HepG2 (cell line): Measurements from ENCODE around the gene DIP2C. TPM values are rescaled to one million over a fixed set of nuclear protein-coding genes. Genes with fewer than 3 reads are reported as not detected.

Source experiments
- ATAC-seq: fragments of 200-7000 bp; cut with Tn5 transposase; 3 replicates; pipeline ENCODE4 v1.9.1; 2020; ENCODE audit warnings: mild to moderate bottlenecking, moderate library complexity
- BruUV-seq: library from RNA; stranded (reverse); fragments of 400-500 nt; replicated peaks from 2 replicates; lab custom pipeline; 2021; lab: Mats Ljungman, UMichigan
- CTCF ChIA-PET: fragments of 300-600 bp; formaldehyde crosslinking; extraction: SDS; loops from one replicate; lab custom pipeline; 2021; ENCODE audit warnings: low total read pairs, inconsistent platforms, low intra/inter-chr PET ratio; lab: Yijun Ruan, JAX
- POLR2A ChIA-PET: fragments of 350-600 bp; sonication (Branson Sonifier 250); formaldehyde crosslinking; loops from one replicate; lab custom pipeline; 2020; ENCODE audit warnings: antibody characterized with exemption, inconsistent platforms; lab: Yijun Ruan, JAX
- DNase-seq: peaks from one replicate; pipeline ENCODE4 v3.0.0-alpha.2; 2015; ENCODE audit warnings: low spot score
- FAIRE-seq: peaks from 3 replicates; lab custom pipeline; 2011; peaks lifted over from hg19 to GRCh38; lab: Jason Lieb, UNC
- H2AFZ ChIP-seq: one replicate; pipeline ENCODE4 v1.6.1; 2011; ENCODE audit warnings: low read length, inconsistent platforms
- H3K27ac ChIP-seq: fragments of 300-600 bp; 3 replicates; pipeline ENCODE4 v1.8.0; 2011; ENCODE audit warnings: mixed run types, mild to moderate bottlenecking, mixed read lengths, low read length, inconsistent platforms; ENCODE audit not compliant: insufficient read depth; ENCODE audit errors: extremely low read length
- H3K27me3 ChIP-seq, 2 experiments: fragments of 200-600 bp in 1 of 2; 2 replicates in 1 of 2; 3 replicates in 1 of 2; pipeline versions ENCODE4 v1.6.0 to v1.8.0; 2011; ENCODE audit warnings: low read length in 2 of 2, mild to moderate bottlenecking in 2 of 2, moderate library complexity in 2 of 2, inconsistent platforms in 1 of 2; ENCODE audit not compliant: insufficient read depth in 2 of 2, control insufficient read depth in 1 of 2
- H3K36me3 ChIP-seq, 2 experiments: fragments of 200-600 bp in 1 of 2; replicated peaks in 1 of 2; 2 replicates in 1 of 2; 3 replicates in 1 of 2; pipeline versions ENCODE4 v1.5.1 to v1.8.0; 2011; ENCODE audit warnings: low read length in 2 of 2, inconsistent platforms in 1 of 2; ENCODE audit not compliant: insufficient read depth in 2 of 2, control insufficient read depth in 1 of 2
- H3K4me1 ChIP-seq: 2 replicates; pipeline ENCODE4 v1.5.1; 2012; ENCODE audit warnings: low read length, inconsistent platforms; ENCODE audit not compliant: insufficient read depth
- H3K4me2 ChIP-seq: 2 replicates; pipeline ENCODE4 v1.6.0; 2011; ENCODE audit warnings: low read depth, low read length, inconsistent platforms
- H3K4me3 ChIP-seq, 3 experiments: fragments of 200-600 bp in 1 of 3; sonication (generic), shearing (Covaris generic) in 1 of 3; replicated peaks in 1 of 3; 2 replicates each; pipeline ENCODE4 v1.5.1; 2011 to 2016; ENCODE audit warnings: low read length in 3 of 3, inconsistent platforms in 2 of 3, low read depth in 2 of 3, mild to moderate bottlenecking in 2 of 3, control low read depth in 1 of 3, mixed read lengths in 1 of 3; ENCODE audit not compliant: insufficient read depth in 1 of 3
- H3K79me2 ChIP-seq: one replicate; pipeline ENCODE4 v1.6.1; 2011; ENCODE audit warnings: low read length, inconsistent platforms; ENCODE audit not compliant: insufficient read depth
- H3K9ac ChIP-seq: 2 replicates; pipeline ENCODE4 v1.6.0; 2011; ENCODE audit warnings: mild to moderate bottlenecking, low read depth, low read length, inconsistent platforms; ENCODE audit not compliant: insufficient read depth
- H3K9me3 ChIP-seq: 2 replicates; pipeline ENCODE4 v1.5.1; 2012; ENCODE audit warnings: mild to moderate bottlenecking, low read length
- H4K20me1 ChIP-seq: 2 replicates; pipeline ENCODE4 v1.6.0; 2011; ENCODE audit warnings: inconsistent platforms, mild to moderate bottlenecking, low read length, moderate library complexity; ENCODE audit not compliant: insufficient read depth
- FOSL1 ChIP-seq: sonication (generic); formaldehyde crosslinking; IDR thresholded peaks from 2 replicates; pipeline ENCODE4 v1.9.0; 2021; ENCODE audit warnings: missing genetic modification reagents, borderline replicate concordance
- GLI4 ChIP-seq: sonication (generic); formaldehyde crosslinking; IDR thresholded peaks from 2 replicates; pipeline ENCODE4 v1.5.1; 2020; ENCODE audit warnings: missing genetic modification reagents, mild to moderate bottlenecking, moderate library complexity, borderline replicate concordance
- KAT2B ChIP-seq: fragments of 150-350 bp; IDR thresholded peaks from 2 replicates; pipeline ENCODE4 v1.6.1; 2014; ENCODE audit warnings: low read depth, low read length, borderline replicate concordance
- KDM2A ChIP-seq: sonication (generic); formaldehyde crosslinking; IDR thresholded peaks from 2 replicates; pipeline ENCODE4 v1.4.0; 2020; ENCODE audit warnings: low read depth, missing genetic modification reagents, borderline replicate concordance
- LCORL ChIP-seq, 2 experiments: fragments of 450-650 bp in 1 of 2; sonication (generic) in 1 of 2; formaldehyde crosslinking in 1 of 2; IDR thresholded peaks; 2 replicates each; pipeline versions ENCODE4 v1.5.0 to v1.6.1; 2017 to 2020; ENCODE audit warnings: antibody characterized with exemption in 1 of 2, missing genetic modification reagents in 1 of 2
- NBN ChIP-seq: fragments of 450-650 bp; conservative IDR thresholded peaks from 2 replicates; pipeline ENCODE4 v1.6.1; 2017
- PHB2 ChIP-seq: fragments of 450-650 bp; IDR thresholded peaks from 2 replicates; pipeline ENCODE4 v1.6.1; 2018; ENCODE audit not compliant: partially characterized antibody
- PTBP1 ChIP-seq: fragments of 200-400 bp; formaldehyde crosslinking; IDR thresholded peaks from 2 replicates; pipeline ENCODE4 v1.6.1; 2018; ENCODE audit warnings: low read length, low read depth; ENCODE audit not compliant: poor library complexity, severe bottlenecking
- RFX1 ChIP-seq: fragments of 450-650 bp; IDR thresholded peaks from 2 replicates; pipeline ENCODE4 v1.6.1; 2017
- TEF ChIP-seq: sonication (generic); formaldehyde crosslinking; IDR thresholded peaks from 2 replicates; pipeline ENCODE4 v1.5.0; 2020; ENCODE audit warnings: missing genetic modification reagents
- ZMYM4 ChIP-seq: sonication (generic); formaldehyde crosslinking; IDR thresholded peaks from 2 replicates; pipeline ENCODE4 v1.8.1; 2023; ENCODE audit warnings: mild to moderate bottlenecking, missing genetic modification reagents
- ZNF577 ChIP-seq: sonication (generic); formaldehyde crosslinking; IDR thresholded peaks from 2 replicates; pipeline ENCODE4 v1.4.0; 2020; ENCODE audit warnings: mild to moderate bottlenecking, low read depth, missing genetic modification reagents, borderline replicate concordance
- WGBS: methylation state at CpG from one replicate; pipeline ENCODE4 v1.1.6; 2017; ENCODE audit warnings: low lambda C conversion rate; 5-methylcytosine and 5-hydroxymethylcytosine counted together
- in situ Hi-C: cut with HindIII; loops from 2 replicates; pipeline ENCODE4 v1.10.0; 2017; ENCODE audit warnings: low pct_unique_long_range_greater_than_20kb; ENCODE audit not compliant: extremely low pct_ligation_motif_present
- intact Hi-C: fragments of 100-400 bp; cut with micrococcal nuclease; formaldehyde crosslinking; loops from one replicate; pipeline ENCODE4 v1.10.0; 2022; ENCODE audit not compliant: unreplicated experiment
- polyA plus RNA-seq, 8 experiments: library from polyadenylated mRNA; depleted of rRNA in 3 of 8; stranded (reverse) in 7 of 8; unstranded in 1 of 8; fragments of >200 nt; fragmentation: Illumina TruSeq in 4 of 8; extraction: Trizol in 4 of 8; gene quantifications; 2 replicates each; pipeline versions ENCODE4 v1.2.1 to v1.2.3, GENCODE V29; 2011 to 2016; ENCODE audit warnings: low read depth in 4 of 8, missing spikeins in 1 of 8, mixed read lengths in 1 of 8; ENCODE audit not compliant: insufficient read depth in 1 of 8
- total RNA-seq, 5 experiments: library from RNA; depleted of rRNA; stranded (reverse); fragments of >200 nt; fragmentation: Illumina TruSeq; extraction: Trizol; gene quantifications; 2 replicates each; pipeline ENCODE4 v1.2.3, GENCODE V29; 2016; ENCODE audit warnings: low read depth in 1 of 5
- TF ChIP-seq, protein P1 (sequence below): sonication (generic); formaldehyde crosslinking; conservative IDR thresholded peaks from 2 replicates; pipeline ENCODE4 v1.4.0; 2020; ENCODE audit warnings: missing genetic modification reagents
- TF ChIP-seq, protein P2 (sequence below): sonication (generic); formaldehyde crosslinking; IDR thresholded peaks from 2 replicates; pipeline ENCODE4 v1.8.0; 2022; ENCODE audit warnings: low read depth, missing genetic modification reagents

The DIP2C gene
- total and polyA plus RNA-seq, 2 of the 13 experiments (the other 11 are each of a cell fraction or from before 2014, with no cell fraction given) = 2.2 to 2.7 TPM

- TF ChIP-seq, protein P1, sequence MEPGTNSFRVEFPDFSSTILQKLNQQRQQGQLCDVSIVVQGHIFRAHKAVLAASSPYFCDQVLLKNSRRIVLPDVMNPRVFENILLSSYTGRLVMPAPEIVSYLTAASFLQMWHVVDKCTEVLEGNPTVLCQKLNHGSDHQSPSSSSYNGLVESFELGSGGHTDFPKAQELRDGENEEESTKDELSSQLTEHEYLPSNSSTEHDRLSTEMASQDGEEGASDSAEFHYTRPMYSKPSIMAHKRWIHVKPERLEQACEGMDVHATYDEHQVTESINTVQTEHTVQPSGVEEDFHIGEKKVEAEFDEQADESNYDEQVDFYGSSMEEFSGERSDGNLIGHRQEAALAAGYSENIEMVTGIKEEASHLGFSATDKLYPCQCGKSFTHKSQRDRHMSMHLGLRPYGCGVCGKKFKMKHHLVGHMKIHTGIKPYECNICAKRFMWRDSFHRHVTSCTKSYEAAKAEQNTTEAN (CRISPR knock-in tag) = no peak
Measured at GRCh38 chr10:232878-233277, 456.6 kb downstream of the DIP2C start (continued).

GRCh38 chr10:232061-232460, 457.4 kb downstream of the DIP2C start:
- intact Hi-C loops (no loop called here), in situ Hi-C loops (no loop called here)
- ChIA-PET CTCF (no interaction called here), POLR2A (no interaction called here)
- 97% methylated on average over 3 of the region's 3 CpGs for WGBS
- BruUV-seq = no TSS peak
- H3K4me2 ChIP-seq = no peak overlapping the region
- no peak overlapping the region for H3K27ac ChIP-seq
- FAIRE-seq (no peak), ATAC-seq (no peak), DNase-seq (no peak)
- no peaks in the 10 kb centered on the region; a peak in 1 of 5 replicates for H3K27me3 ChIP-seq
- no peaks in the 10 kb centered on the region for H3K79me2 ChIP-seq
- no peaks in the 10 kb centered on the region for H3K4me1 ChIP-seq
- H3K36me3 ChIP-seq = no peaks in the 10 kb centered on the region; a peak in 1 of 5 replicates
- no peak overlapping the region for H2AFZ ChIP-seq
- no peaks in the 10 kb centered on the region for H3K9me3 ChIP-seq
- H4K20me1 ChIP-seq = no peaks in the 10 kb centered on the region
- H3K9ac ChIP-seq = no peak overlapping the region
- H3K4me3 ChIP-seq = no peak overlapping the region
- TF ChIP-seq RFX1 = no peak
- TF ChIP-seq, protein P2, sequence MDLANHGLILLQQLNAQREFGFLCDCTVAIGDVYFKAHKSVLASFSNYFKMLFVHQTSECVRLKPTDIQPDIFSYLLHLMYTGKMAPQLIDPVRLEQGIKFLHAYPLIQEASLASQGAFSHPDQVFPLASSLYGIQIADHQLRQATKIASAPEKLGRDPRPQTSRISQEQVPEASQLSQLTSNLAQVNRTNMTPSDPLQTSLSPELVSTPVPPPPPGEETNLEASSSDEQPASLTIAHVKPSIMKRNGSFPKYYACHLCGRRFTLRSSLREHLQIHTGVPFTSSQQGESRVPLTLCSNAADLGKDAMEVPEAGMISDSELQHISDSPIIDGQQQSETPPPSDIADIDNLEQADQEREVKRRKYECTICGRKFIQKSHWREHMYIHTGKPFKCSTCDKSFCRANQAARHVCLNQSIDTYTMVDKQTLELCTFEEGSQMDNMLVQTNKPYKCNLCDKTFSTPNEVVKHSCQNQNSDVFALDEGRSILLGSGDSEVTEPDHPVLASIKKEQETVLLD (CRISPR knock-in tag) = no peak
- no peak for TF ChIP-seq ZNF577 (CRISPR knock-in tag)
- TF ChIP-seq PTBP1 = no peak
- no peak for TF ChIP-seq LCORL (IDR thresholded peaks at IDR 0.05)
- no peak for TF ChIP-seq LCORL (CRISPR knock-in tag; IDR thresholded peaks at IDR 0.05)
- TF ChIP-seq ZMYM4 (CRISPR knock-in tag) = no peak
- TF ChIP-seq TEF (CRISPR knock-in tag) = no peak
- no peak for TF ChIP-seq NBN
- no peak for TF ChIP-seq KDM2A (CRISPR knock-in tag)
- no peak for TF ChIP-seq PHB2
- TF ChIP-seq KAT2B = no peak
- no peak for TF ChIP-seq GLI4
- TF ChIP-seq FOSL1 (CRISPR knock-in tag) = no peak
